ENCODE data around the gene MTFR2.

DNA sequence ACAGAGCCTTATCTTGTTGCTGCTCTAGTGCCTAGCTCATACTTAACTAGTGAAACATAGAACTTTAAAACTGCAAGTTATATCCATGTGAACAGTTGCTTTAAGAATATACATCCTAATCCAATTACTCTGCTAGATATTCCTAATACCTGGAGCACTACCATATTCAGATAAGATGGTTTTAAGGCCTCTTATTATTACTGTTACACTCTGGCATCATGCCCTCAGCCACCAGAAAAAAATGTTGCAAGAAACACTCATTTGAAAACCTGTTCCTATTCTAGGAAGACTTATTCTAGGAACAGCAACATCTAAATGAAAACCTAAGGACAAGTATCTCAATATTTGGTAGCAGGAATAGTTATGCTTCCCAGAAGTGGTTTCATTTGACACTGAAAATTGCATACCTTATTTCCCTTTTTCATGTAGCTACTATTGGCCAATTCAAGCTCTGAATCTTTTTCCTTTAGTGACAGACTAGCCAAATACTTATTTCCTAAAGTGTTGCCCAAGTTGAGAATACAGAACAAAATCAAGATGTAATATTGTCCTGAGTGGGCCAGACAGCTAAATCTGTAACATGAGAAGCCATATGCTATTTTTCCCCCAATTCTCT lies 4.8 kb upstream of the MTFR2 start:
- TF ChIP-seq IRF2 (CRISPR knock-in tag; IDR thresholded peaks at IDR 0.05) (no peak), ZBTB33 (CRISPR knock-in tag; IDR thresholded peaks at IDR 0.05) (no peak), ZNF224 (CRISPR knock-in tag; IDR thresholded peaks at IDR 0.05) (no peak), ZNF432 (CRISPR knock-in tag; IDR thresholded peaks at IDR 0.05; ENCODE audit: borderline replicate concordance) (no peak), ZNF672 (CRISPR knock-in tag; IDR thresholded peaks at IDR 0.05) (no peak), JUN (CRISPR knock-in tag; IDR thresholded peaks at IDR 0.05) (no peak), HMG20B (CRISPR knock-in tag; conservative IDR thresholded peaks at IDR 0.05) (no peak), TAF1 (CRISPR knock-in tag; IDR thresholded peaks at IDR 0.05) (no peak)
- TF ChIP-seq, protein P1, sequence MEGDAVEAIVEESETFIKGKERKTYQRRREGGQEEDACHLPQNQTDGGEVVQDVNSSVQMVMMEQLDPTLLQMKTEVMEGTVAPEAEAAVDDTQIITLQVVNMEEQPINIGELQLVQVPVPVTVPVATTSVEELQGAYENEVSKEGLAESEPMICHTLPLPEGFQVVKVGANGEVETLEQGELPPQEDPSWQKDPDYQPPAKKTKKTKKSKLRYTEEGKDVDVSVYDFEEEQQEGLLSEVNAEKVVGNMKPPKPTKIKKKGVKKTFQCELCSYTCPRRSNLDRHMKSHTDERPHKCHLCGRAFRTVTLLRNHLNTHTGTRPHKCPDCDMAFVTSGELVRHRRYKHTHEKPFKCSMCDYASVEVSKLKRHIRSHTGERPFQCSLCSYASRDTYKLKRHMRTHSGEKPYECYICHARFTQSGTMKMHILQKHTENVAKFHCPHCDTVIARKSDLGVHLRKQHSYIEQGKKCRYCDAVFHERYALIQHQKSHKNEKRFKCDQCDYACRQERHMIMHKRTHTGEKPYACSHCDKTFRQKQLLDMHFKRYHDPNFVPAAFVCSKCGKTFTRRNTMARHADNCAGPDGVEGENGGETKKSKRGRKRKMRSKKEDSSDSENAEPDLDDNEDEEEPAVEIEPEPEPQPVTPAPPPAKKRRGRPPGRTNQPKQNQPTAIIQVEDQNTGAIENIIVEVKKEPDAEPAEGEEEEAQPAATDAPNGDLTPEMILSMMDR (CRISPR knock-in tag; IDR thresholded peaks at IDR 0.05), result no peak

Data from HepG2 (cell line).